Gastrocnemius medialis (tissue), 4 donors: ENCODE measurements around the gene MTMR8.

Experiments used
- POLR2A ChIP-seq, 2 donors: fragments of 450-650 bp; IDR thresholded peaks; one replicate each; pipeline ENCODE4 v1.6.1; 2017; ENCODE audit warnings: antibody characterized with exemption in 2 of 2, mild to moderate bottlenecking in 2 of 2, moderate library complexity in 2 of 2
- TF ChIP-seq, protein P1 (sequence below), 5 experiments: fragments of 450-650 bp in 3 of 5; fragments of 200-600 bp in 2 of 5; sonication (generic) in 2 of 5; IDR thresholded peaks in 4 of 5; conservative IDR thresholded peaks in 1 of 5; 1 replicate in 4 of 5; 2 replicates in 1 of 5; pipeline ENCODE4 v1.5.1; 2016 to 2019; ENCODE audit warnings: antibody characterized with exemption in 5 of 5, mild to moderate bottlenecking in 3 of 5, moderate library complexity in 3 of 5

DNA sequence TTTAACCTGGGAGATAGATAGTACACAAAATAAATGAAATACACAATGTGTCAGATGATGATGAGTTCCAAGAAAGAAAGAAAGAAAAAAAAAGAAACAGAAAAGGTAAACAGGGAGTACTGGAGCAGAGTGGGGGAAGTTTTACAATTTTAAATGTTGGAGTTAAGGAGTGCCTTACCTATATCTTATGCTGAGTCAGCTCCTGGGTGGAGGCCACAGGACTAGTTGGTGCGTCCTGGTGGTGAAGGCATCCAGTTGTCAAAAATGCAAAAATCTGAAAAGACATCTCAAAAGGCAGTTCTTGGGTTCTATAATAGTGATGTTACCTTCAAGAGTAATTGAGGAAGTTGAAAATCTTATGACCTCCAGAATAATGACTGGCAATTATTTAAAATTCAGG, 42.4 kb upstream of the MTMR8 start:
- no peak for TF ChIP-seq POLR2A (IDR thresholded peaks at IDR 0.05)
- TF ChIP-seq, protein P1, sequence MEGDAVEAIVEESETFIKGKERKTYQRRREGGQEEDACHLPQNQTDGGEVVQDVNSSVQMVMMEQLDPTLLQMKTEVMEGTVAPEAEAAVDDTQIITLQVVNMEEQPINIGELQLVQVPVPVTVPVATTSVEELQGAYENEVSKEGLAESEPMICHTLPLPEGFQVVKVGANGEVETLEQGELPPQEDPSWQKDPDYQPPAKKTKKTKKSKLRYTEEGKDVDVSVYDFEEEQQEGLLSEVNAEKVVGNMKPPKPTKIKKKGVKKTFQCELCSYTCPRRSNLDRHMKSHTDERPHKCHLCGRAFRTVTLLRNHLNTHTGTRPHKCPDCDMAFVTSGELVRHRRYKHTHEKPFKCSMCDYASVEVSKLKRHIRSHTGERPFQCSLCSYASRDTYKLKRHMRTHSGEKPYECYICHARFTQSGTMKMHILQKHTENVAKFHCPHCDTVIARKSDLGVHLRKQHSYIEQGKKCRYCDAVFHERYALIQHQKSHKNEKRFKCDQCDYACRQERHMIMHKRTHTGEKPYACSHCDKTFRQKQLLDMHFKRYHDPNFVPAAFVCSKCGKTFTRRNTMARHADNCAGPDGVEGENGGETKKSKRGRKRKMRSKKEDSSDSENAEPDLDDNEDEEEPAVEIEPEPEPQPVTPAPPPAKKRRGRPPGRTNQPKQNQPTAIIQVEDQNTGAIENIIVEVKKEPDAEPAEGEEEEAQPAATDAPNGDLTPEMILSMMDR (IDR thresholded peaks at IDR 0.05 in 4 of 5, conservative IDR thresholded peaks at IDR 0.05 in 1 of 5), result no peak
